ENCODE measurements around the gene NUDT12.

Gene NUDT12

DNA sequence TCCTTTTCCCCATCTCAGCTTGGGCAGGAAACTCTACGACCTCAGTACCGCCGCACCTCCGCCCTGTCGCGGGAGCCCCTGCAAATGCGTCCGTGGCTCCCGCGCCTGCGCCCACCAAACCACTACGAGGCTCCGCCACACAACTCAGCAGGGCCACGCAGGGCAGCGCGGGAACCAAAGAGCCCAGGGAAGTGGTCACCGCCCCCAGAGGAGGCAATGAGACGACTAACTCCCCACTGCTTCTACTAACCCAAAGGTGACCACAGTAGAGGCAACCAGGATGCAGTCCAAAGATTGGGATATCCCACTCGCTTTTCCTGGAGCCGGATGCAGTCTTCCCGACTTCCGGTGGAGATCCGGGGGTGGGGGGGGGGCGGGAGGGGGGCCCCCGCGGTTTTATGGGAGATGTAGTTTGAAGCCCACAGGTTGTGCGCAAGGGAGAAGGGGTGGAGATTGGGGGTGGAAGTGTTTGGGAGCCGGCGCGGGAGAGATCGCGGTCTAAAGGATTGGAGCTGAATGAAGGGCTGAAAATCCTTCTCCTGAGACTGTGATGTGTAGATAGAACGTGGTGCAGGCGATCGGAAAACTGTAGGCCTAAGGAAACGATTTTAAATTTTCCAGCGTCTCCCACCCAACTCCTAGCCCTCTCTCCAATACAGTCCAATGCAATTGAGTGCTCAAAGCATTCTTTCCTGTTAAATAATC lies at the start of gene NUDT12:
NUDT12 (minus strand) TSS at position 337 of the 705 bp plus-strand sequence. CDS start 2,541 bp downstream, outside the sequence.
- peak; percentile 82 for DNase-seq

- no peak for DNase-seq
These were observed 44.8 kb upstream of the NUDT12 start for GRCh38 chr5:103607346-103607745.

DNA sequence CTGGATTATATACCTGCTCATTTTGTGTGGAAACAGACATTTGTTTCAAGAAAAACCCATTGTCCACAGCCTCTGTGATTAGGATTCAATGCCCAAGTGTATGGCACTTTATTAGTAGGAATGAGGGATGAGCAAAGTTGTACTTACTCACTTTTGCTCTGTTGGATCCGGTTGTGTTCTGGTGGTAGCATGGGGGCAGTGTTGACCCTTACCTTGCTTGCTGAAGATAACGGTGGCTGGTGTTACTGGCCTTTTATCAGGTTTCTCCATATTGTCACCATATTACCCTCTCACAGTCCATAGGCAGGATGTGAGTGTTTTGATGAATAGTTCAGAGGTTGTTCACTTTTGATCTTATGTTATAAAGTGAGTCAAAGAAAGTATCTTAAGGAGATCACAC lies 42.7 kb upstream of the NUDT12 start:
- no peak for DNase-seq

GRCh38 chr5:103602438-103602837 lies 39.8 kb upstream of the NUDT12 start:
- no peak for DNase-seq

- no peak for DNase-seq
These were observed 38.7 kb upstream of the NUDT12 start for GRCh38 chr5:103601314-103601713.

GRCh38 chr5:103600086-103600485 lies 37.5 kb upstream of the NUDT12 start:
- no peak for DNase-seq

DNA sequence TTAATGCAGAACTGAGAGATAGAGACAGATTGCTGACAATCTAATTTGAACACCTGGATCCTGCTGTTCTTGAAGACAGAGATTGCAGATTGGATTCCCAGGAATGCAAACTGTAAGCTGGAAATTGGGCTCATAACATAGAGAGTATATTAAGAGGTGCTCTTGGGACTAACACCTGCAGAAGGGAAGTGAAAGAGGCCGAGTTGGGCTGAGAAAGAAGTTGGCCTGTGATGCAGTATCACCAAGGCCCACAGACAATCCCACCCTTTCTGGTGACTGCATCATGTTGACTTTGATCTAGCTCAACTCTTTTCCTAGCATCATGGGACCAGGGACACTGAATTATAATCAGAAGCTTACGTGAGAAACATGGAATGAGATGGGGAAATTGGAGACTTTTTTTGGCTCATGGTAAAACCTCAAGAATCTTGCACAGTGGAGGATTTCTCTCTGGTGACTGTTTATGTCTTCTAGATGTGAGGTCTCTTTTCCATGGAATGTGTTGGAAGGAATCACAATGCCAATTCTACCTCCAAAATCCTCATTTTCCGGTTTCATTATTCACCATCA lies 36.5 kb upstream of the NUDT12 start:
- peak; percentile 71 for DNase-seq

DNA sequence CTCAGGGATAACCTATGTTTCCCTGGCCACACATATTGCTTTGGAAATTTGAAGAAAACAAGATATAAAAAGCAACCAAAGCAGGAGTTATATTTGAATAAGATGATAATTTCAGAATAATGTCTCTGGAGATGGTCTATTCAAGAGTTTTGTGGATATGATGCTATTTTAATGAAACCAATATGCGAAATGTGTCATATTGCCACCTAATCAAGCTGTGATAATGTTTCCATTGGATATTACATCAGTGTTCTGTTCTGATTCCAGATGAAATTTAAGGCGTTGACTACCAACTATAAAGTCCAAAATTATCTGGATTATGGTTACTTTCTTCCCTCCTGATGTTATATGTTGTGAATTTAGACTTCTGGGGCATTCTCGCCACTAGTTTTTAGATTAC lies 27.6 kb upstream of the NUDT12 start:
- no peak for DNase-seq

- no peak for DNase-seq
These were observed 27.2 kb upstream of the NUDT12 start for GRCh38 chr5:103589776-103590175.

DNA sequence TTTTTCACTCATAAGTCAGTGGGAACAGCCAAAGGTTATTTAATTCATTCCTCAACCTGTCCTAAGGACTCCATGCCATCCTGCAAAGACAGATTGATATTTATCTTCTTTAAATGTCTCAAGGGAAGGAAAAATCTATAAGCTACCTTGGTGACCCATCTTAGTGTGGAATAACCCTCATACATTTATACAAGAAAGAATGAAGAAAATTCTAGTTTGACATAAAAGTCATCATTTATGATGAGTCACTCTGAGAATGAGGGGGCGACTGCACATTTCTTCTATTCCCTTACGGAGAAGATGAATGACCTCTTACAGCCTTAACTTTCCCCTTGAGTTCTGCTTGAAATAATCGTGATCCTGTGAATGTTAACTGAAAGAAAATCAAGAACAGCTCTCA lies 26.8 kb upstream of the NUDT12 start:
- DNase-seq: peak; percentile 61

- peak; percentile 37 for DNase-seq
These were observed 24.7 kb upstream of the NUDT12 start for GRCh38 chr5:103587185-103587748.

GRCh38 chr5:103582364-103582763 lies 19.8 kb upstream of the NUDT12 start:
- peak; percentile 41 for DNase-seq

GRCh38 chr5:103573411-103573810 lies 10.8 kb upstream of the NUDT12 start:
- no peak for DNase-seq

- no peak for DNase-seq
These were observed 9.9 kb upstream of the NUDT12 start for GRCh38 chr5:103572454-103572853.

- no peak for DNase-seq
These were observed 9.1 kb upstream of the NUDT12 start for GRCh38 chr5:103571730-103572129.

DNA sequence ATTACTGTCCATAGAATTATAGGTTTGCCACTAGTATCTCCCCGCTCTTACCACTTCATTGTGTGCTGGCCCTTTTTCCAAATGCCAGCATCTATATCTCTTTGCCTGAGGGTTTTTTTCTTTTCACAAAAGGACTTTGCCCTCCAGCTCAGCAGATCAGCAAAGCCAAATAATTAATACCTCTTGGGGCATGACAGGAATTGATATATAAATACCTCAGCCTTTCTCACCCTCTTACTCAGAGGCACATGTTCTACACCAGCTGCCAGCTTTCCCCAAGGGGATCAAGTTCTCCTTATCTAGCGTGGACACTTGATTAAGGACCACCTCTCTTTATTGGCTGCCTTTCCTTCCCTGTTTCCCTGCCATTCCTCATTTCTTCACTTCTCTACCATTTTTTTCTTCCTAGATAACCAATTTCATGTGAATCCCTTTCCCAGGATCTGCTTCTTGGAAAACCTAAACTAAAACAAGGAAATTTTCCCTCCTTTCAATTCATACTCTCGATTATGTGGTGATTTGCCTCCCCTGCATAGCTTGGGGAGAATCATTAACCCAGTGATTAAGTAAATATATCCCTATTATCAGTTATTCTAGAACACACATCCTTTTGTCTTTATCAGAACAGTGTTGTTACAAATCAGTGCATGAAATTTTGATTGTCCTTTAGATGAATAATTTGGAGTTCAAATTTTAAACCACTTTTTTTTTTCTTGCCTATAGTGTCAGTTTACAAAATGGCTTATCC lies 6.9 kb upstream of the NUDT12 start:
- DNase-seq: no peak

- no peak for DNase-seq
These were observed 3.1 kb upstream of the NUDT12 start for GRCh38 chr5:103565719-103566118.

DNA sequence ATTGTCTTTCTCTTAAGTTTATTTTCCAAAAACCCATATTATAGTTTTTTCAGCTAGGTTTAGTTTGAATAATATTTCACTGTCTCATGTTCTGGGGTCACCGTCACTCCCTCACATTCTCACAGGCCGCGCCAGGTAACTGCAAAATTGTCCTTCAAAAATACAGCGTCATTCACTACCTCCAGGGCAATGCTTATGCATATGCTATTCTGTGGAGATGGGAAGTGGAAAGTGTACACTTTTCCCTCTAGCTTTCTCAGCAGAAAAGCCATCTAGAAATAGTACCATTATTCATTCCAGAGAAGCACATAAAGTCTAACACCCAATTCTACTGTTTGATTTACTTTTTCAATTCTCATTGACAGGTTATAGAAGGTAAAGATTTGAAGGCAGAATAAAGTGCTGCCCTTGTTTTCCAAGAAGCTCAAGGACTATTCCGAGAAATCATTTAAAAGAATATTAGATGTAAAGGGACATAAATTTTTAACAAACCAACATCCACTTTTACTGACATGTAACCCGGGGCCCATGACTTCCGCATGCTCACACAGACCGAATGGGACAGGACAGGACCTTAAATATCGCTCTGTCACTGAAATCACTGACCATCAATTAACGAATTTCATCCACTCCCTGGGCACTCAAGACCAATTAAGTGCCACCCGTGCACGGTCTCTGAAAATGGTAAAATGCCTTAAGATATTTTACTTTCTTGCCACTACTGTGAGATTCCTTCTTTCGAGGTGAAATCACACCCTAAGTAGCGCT lies 720 bp downstream of the NUDT12 start:
- peak; percentile 2 for DNase-seq

DNA sequence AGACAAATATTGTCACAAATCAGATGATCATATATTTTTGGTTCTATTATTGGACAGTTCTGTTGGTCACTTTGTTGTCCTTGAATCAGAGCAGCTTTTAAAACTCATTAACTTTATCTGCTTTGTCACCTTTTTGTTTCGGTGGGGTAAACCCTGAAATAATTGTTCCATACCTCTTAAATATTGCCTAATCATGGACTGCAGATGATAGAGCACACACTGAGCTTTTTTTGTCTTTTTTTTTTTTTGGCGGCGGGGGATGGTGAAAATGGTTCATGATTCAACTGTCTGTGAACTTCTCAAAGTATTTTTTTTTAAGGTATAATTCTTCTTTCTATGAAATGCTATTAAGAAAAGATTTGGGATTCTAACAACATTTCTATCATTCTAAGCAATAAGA lies 1.8 kb downstream of the NUDT12 start:
- DNase-seq: no peak

DNA sequence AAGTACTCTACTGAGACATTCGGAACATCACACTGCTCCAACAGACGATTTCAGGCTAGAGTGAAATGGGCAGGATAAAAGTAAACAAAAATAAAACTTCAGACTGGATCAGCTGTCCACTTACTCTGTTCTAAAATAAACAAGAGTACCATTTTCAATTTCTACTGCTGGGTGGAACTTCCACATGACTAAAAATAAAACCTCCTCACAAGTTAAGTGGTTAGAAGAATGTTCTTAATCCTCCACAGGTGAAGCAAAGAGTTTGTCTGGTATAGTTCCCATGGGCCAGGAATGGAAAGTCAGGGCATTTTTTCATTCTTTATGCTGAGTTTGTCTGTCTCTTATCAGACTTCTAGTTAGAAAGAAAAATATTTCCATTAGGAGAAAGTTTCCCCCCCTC lies 15.7 kb downstream of the NUDT12 start:
- DNase-seq: no peak

DNA sequence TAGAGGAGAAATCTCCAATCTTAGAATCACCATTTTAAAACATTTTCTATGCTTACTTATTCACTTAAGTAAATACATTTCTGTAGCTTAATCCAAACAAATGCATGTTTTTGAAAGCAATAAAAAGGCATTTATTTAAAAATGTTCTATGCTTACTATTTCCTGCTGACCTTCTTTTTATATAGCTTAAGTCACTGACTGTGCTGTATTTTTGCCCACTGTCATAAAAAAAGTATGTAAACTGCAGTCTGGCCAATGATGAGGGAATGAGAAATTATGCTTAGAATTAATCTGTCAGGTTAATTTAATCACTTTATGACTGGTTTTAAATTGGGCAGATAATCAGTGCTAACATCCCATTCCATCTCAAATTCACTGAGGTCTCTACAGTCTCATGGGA lies 20.1 kb downstream of the NUDT12 start:
- DNase-seq: no peak

DNA sequence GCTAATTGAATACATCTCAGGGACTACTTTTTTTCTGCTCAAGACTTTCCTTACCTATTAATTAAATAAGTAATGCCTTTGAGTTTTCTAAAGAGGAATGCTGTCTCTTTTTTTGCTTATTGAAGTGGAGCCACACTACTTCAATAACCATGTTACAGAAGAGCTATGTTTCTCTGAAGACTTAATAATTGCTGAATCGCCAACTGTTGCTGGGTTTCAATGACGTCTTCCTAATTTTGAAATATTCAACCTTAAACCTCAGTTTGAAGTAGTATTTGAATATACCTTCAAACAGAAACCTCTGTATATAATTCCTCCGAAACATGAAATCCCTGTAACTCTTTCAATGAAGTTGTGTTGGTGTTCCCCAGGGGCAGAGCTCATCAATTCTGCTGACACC lies 21.0 kb downstream of the NUDT12 start:
- no peak for DNase-seq

- no peak for DNase-seq
These were observed 21.5 kb downstream of the NUDT12 start for GRCh38 chr5:103541114-103541513.

All from fibroblast of skin of right biceps (primary cell).